Neuronal stem cell (in vitro differentiated cells): ENCODE measurements around the gene SERPINA3.

Experiments
- DNase-seq: peaks from one replicate; pipeline ENCODE4 v3.0.0-alpha.2; 2013; ENCODE audit warnings: low spot score
- H2AFZ ChIP-seq: one replicate; pipeline ENCODE4 v1.6.1; 2013; ENCODE audit warnings: mild to moderate bottlenecking, low read length, inconsistent platforms
- H2AK5ac ChIP-seq: 2 replicates; pipeline ENCODE4 v1.6.1; 2013; ENCODE audit warnings: low read depth, mild to moderate bottlenecking, inconsistent platforms, low read length, moderate library complexity, mixed read lengths
- H2BK120ac ChIP-seq: 2 replicates; pipeline ENCODE4 v1.6.1; 2013; ENCODE audit warnings: low read depth, mild to moderate bottlenecking, inconsistent platforms, low read length, moderate library complexity, mixed read lengths
- H2BK12ac ChIP-seq: one replicate; pipeline ENCODE4 v1.6.1; 2013; ENCODE audit warnings: low read length, inconsistent platforms
- H2BK15ac ChIP-seq: 2 replicates; pipeline ENCODE4 v1.6.1; 2013; ENCODE audit warnings: mild to moderate bottlenecking, low read length, inconsistent platforms, mixed read lengths
- H2BK5ac ChIP-seq: one replicate; pipeline ENCODE4 v1.6.1; 2013; ENCODE audit warnings: inconsistent platforms, mild to moderate bottlenecking, low read length, moderate library complexity
- H3K14ac ChIP-seq: one replicate; pipeline ENCODE4 v1.6.1; 2013; ENCODE audit warnings: low read length, inconsistent platforms
- H3K18ac ChIP-seq: 2 replicates; pipeline ENCODE4 v1.6.1; 2013; ENCODE audit warnings: low read length, inconsistent platforms
- H3K23ac ChIP-seq: 2 replicates; pipeline ENCODE4 v1.6.1; 2013; ENCODE audit warnings: low read depth, mild to moderate bottlenecking, mixed read lengths, low read length, inconsistent platforms; ENCODE audit not compliant: poor library complexity
- H3K27ac ChIP-seq: replicated peaks from 3 replicates; pipeline ENCODE4 v1.5.1; 2013; ENCODE audit warnings: low read length, inconsistent platforms
- H3K27me3 ChIP-seq, 3 experiments: 2 replicates each; pipeline ENCODE4 v1.6.1; 2013; ENCODE audit warnings: low read length in 3 of 3, mild to moderate bottlenecking in 2 of 3, inconsistent platforms in 1 of 3, low read depth in 1 of 3, mixed read lengths in 1 of 3, moderate library complexity in 1 of 3; ENCODE audit not compliant: control insufficient read depth in 3 of 3, insufficient read depth in 3 of 3
- H3K36me3 ChIP-seq, 2 donors: replicated peaks in 1 of 2; 2 replicates each; pipeline ENCODE4 v1.6.1; 2013; ENCODE audit warnings: low read length in 2 of 2; ENCODE audit not compliant: control insufficient read depth in 2 of 2, insufficient read depth in 2 of 2
- H3K4ac ChIP-seq: 2 replicates; pipeline ENCODE4 v1.6.1; 2013; ENCODE audit warnings: inconsistent platforms, mild to moderate bottlenecking, low read length, moderate library complexity
- H3K4me1 ChIP-seq, 2 donors: 1 replicate in 1 of 2; 2 replicates in 1 of 2; pipeline ENCODE4 v1.6.1; 2013; ENCODE audit warnings: low read length in 2 of 2, low read depth in 1 of 2; ENCODE audit not compliant: control insufficient read depth in 2 of 2, insufficient read depth in 1 of 2
- H3K4me2 ChIP-seq: one replicate; pipeline ENCODE4 v1.6.1; 2013; ENCODE audit warnings: mild to moderate bottlenecking, low read length, inconsistent platforms; ENCODE audit not compliant: insufficient read depth, poor library complexity, severe bottlenecking
- H3K4me3 ChIP-seq, 2 donors: 2 replicates each; pipeline ENCODE4 v1.5.1; 2013; ENCODE audit warnings: low read length in 2 of 2, mild to moderate bottlenecking in 2 of 2, inconsistent platforms in 1 of 2, moderate library complexity in 1 of 2
- H3K79me1 ChIP-seq: one replicate; pipeline ENCODE4 v1.6.1; 2013; ENCODE audit warnings: low read depth, mild to moderate bottlenecking, inconsistent platforms, low read length, moderate library complexity
- H3K9ac ChIP-seq: one replicate; pipeline ENCODE4 v1.6.1; 2013; ENCODE audit warnings: mild to moderate bottlenecking, low read depth, low read length, inconsistent platforms; ENCODE audit not compliant: poor library complexity
- H3K9me3 ChIP-seq, 2 donors: replicated peaks in 1 of 2; 2 replicates each; pipeline versions ENCODE3 to v1.6.1; 2013; ENCODE audit warnings: low read length in 2 of 2, mild to moderate bottlenecking in 2 of 2, inconsistent platforms in 1 of 2, low read depth in 1 of 2, mixed read lengths in 1 of 2, moderate library complexity in 1 of 2; ENCODE audit not compliant: control insufficient read depth in 2 of 2, insufficient read depth in 1 of 2
- H4K8ac ChIP-seq: one replicate; pipeline ENCODE4 v1.6.1; 2013; ENCODE audit warnings: low read depth, mild to moderate bottlenecking, inconsistent platforms, low read length, moderate library complexity
- H4K91ac ChIP-seq: one replicate; pipeline ENCODE4 v1.6.1; 2013; ENCODE audit warnings: low read length, low read depth, mild to moderate bottlenecking, inconsistent platforms; ENCODE audit not compliant: poor library complexity
- WGBS, 2 donors: extraction: QIAGEN DNeasy Blood & Tissue Kit; methylation state at CpG; one replicate each; pipeline ENCODE4 v1.1.7; 2013; ENCODE audit warnings: missing lambda C conversion rate in 2 of 2, mixed read lengths in 1 of 2; ENCODE audit not compliant: insufficient read length in 2 of 2, insufficient replicate concordance in 1 of 2; ENCODE audit errors: extremely low coverage in 2 of 2; 5-methylcytosine and 5-hydroxymethylcytosine counted together

The SERPINA3 gene

GRCh38 chr14:94586635-94587034 is 25.6 kb upstream of the SERPINA3 start:
- WGBS, 2 donors = no CpG with 5 or more reads among the region's 4 CpGs

GRCh38 chr14:94588311-94588710 is 23.9 kb upstream of the SERPINA3 start:
- Histone ChIP-seq H3K27ac (no peak overlapping the region), H2BK120ac (no peak overlapping the region), H2BK15ac (no peak overlapping the region), H2BK5ac (no peak overlapping the region), H3K4me1 (peaks cover 0 to 7% of the 10 kb centered on the region in 2 donors), H3K9me3 (no peaks in the 10 kb centered on the region), H3K27me3 (no peaks in the 10 kb centered on the region), H3K79me1 (no peaks in the 10 kb centered on the region), H2BK12ac (no peak overlapping the region), H3K23ac (no peak overlapping the region), H3K4me2 (no peak overlapping the region), H2AK5ac (no peak overlapping the region), H4K91ac (no peak overlapping the region), H3K9ac (no peak overlapping the region), H3K14ac (no peak overlapping the region), H3K4ac (no peak overlapping the region), H2AFZ (no peak overlapping the region), H3K18ac (no peak overlapping the region), H3K4me3 (no peak overlapping the region), H4K8ac (no peak overlapping the region), H3K36me3 (no peaks in the 10 kb centered on the region)
- no CpG with 5 or more reads among the region's 4 CpGs for WGBS, 2 donors
- no peak for DNase-seq

More at GRCh38 chr14:94586635-94587034, 25.6 kb upstream of the SERPINA3 start:
- Histone ChIP-seq H2BK120ac (no peak overlapping the region), H3K23ac (no peak overlapping the region), H3K27ac (no peak overlapping the region), H2AFZ (no peak overlapping the region), H3K4me1 (peaks cover 0 to 9% of the 10 kb centered on the region in 2 donors), H2AK5ac (no peak overlapping the region), H3K4me2 (no peak overlapping the region), H3K4me3 (no peak overlapping the region), H3K27me3 (no peaks in the 10 kb centered on the region), H3K79me1 (no peaks in the 10 kb centered on the region), H3K14ac (peak overlapping the region; percentile 17), H3K4ac (no peak overlapping the region), H4K8ac (no peak overlapping the region), H4K91ac (no peak overlapping the region), H2BK5ac (no peak overlapping the region), H3K36me3 (no peaks in the 10 kb centered on the region), H2BK15ac (no peak overlapping the region), H3K9ac (no peak overlapping the region), H2BK12ac (no peak overlapping the region), H3K18ac (peak overlapping the region; percentile 9), H3K9me3 (no peaks in the 10 kb centered on the region)
- DNase-seq = no peak

GRCh38 chr14:94591073-94591472 is 21.1 kb upstream of the SERPINA3 start:
- no peak overlapping the region for H2AK5ac ChIP-seq
- no peak overlapping the region for H3K9ac ChIP-seq
- no peak overlapping the region for H3K14ac ChIP-seq
- H4K91ac ChIP-seq = no peak overlapping the region
- H3K18ac ChIP-seq = no peak overlapping the region
- no peaks in the 10 kb centered on the region for H3K4me1 ChIP-seq
- no peaks in the 10 kb centered on the region for H3K36me3 ChIP-seq
- no peak overlapping the region for H2BK15ac ChIP-seq
- H2AFZ ChIP-seq = no peak overlapping the region
- H2BK120ac ChIP-seq = no peak overlapping the region
- no peak overlapping the region for H3K4ac ChIP-seq
- H4K8ac ChIP-seq = no peak overlapping the region
- DNase-seq = no peak
- H2BK12ac ChIP-seq = no peak overlapping the region
- no peak overlapping the region for H3K4me3 ChIP-seq
- no peak overlapping the region for H3K4me2 ChIP-seq
- H3K27me3 ChIP-seq = no peaks in the 10 kb centered on the region
- no peak overlapping the region for H3K23ac ChIP-seq
- no peaks in the 10 kb centered on the region for H3K79me1 ChIP-seq
- H3K27ac ChIP-seq = no peak overlapping the region
- no peaks in the 10 kb centered on the region for H3K9me3 ChIP-seq
- no peak overlapping the region for H2BK5ac ChIP-seq

- no peaks in the 10 kb centered on the region for H3K79me1 ChIP-seq
- no peak overlapping the region for H4K8ac ChIP-seq
- H3K27me3 ChIP-seq = no peaks in the 10 kb centered on the region
- no peak overlapping the region for H2BK12ac ChIP-seq
- no peak overlapping the region for H3K4me3 ChIP-seq
- no peak for DNase-seq
- H3K9me3 ChIP-seq = no peaks in the 10 kb centered on the region
- no peak overlapping the region for H4K91ac ChIP-seq
- no peaks in the 10 kb centered on the region for H3K36me3 ChIP-seq
- no peak overlapping the region for H3K23ac ChIP-seq
- H3K14ac ChIP-seq = no peak overlapping the region
- H3K9ac ChIP-seq = no peak overlapping the region
- H2AFZ ChIP-seq = no peak overlapping the region
- no peaks in the 10 kb centered on the region for H3K4me1 ChIP-seq
- no peak overlapping the region for H3K27ac ChIP-seq
- H2AK5ac ChIP-seq = no peak overlapping the region
- no peak overlapping the region for H3K4me2 ChIP-seq
- WGBS, 2 donors = no CpG with 5 or more reads among the region's 8 CpGs
- H3K18ac ChIP-seq = peak overlapping the region; percentile 15
- peak overlapping the region; percentile 62 for H2BK15ac ChIP-seq
- no peak overlapping the region for H2BK5ac ChIP-seq
- no peak overlapping the region for H2BK120ac ChIP-seq
- H3K4ac ChIP-seq = no peak overlapping the region
Measured at GRCh38 chr14:94591871-94592270, 20.3 kb upstream of the SERPINA3 start.
